Middle frontal gyrus (tissue), 1 donor: ENCODE measurements around the gene CCR3.

ENCODE experiments used
- DNase-seq: peaks from one replicate; pipeline ENCODE4 v3.0.0-alpha.2; 2015; ENCODE audit warnings: low spot score; ENCODE audit errors: extremely low spot score

CCR3 gene

GRCh38 chr3:46221391-46221790 is 20.9 kb upstream of the CCR3 start:
- DNase-seq: no peak

GRCh38 chr3:46221938-46222337 is 20.3 kb upstream of the CCR3 start:
- no peak for DNase-seq

- no peak for DNase-seq
Measured at GRCh38 chr3:46222435-46223161, 19.7 kb upstream of the CCR3 start.

- DNase-seq: no peak
Measured at GRCh38 chr3:46228260-46229242, 13.7 kb upstream of the CCR3 start.

- DNase-seq: no peak
Measured at GRCh38 chr3:46231323-46231722, 10.9 kb upstream of the CCR3 start.

GRCh38 chr3:46233194-46233593 is 9.1 kb upstream of the CCR3 start:
- DNase-seq: no peak

GRCh38 chr3:46235425-46235824 is 6.8 kb upstream of the CCR3 start:
- no peak for DNase-seq

- DNase-seq: no peak
Measured at GRCh38 chr3:46236294-46237054, 5.8 kb upstream of the CCR3 start.

- no peak for DNase-seq
Measured at GRCh38 chr3:46238386-46238785, 3.9 kb upstream of the CCR3 start.

- DNase-seq: no peak
Measured at GRCh38 chr3:46239301-46239938, 2.8 kb upstream of the CCR3 start.

- DNase-seq: no peak
Measured at GRCh38 chr3:46239952-46240351, 2.3 kb upstream of the CCR3 start.

- no peak for DNase-seq
Measured at GRCh38 chr3:46243560-46243959, 1.3 kb downstream of the CCR3 start.

- no peak for DNase-seq
Measured at GRCh38 chr3:46245146-46245545, 2.9 kb downstream of the CCR3 start.

- DNase-seq: no peak
Measured at GRCh38 chr3:46252980-46253379, 10.7 kb downstream of the CCR3 start.

- DNase-seq: no peak
Measured at GRCh38 chr3:46258525-46258924, 16.3 kb downstream of the CCR3 start.

- DNase-seq: no peak
Measured at GRCh38 chr3:46261926-46262594, 19.8 kb downstream of the CCR3 start.

- no peak for DNase-seq
Measured at GRCh38 chr3:46264002-46264401, 21.7 kb downstream of the CCR3 start.

- no peak for DNase-seq
Measured at GRCh38 chr3:46266598-46266997, 24.3 kb downstream of the CCR3 start.

GRCh38 chr3:46269556-46269955 is 27.3 kb downstream of the CCR3 start:
- no peak for DNase-seq

GRCh38 chr3:46270474-46270873 is 28.2 kb downstream of the CCR3 start:
- DNase-seq: no peak
